Measurements from ENCODE around the gene ZEB2. TPM values are rescaled to one million over a fixed set of nuclear protein-coding genes. Genes with fewer than 3 reads are reported as not detected.

Gene ZEB2
- total RNA-seq, 1 experiment from 2014 or later = 1.2 TPM

GRCh38 chr2:144376926-144377325, 143.0 kb downstream of the ZEB2 start:
- Mint-ChIP-seq H3K27me3 (ENCODE audit: low read depth) (peaks cover 2% of the 10 kb centered on the region), H3K27ac (no peak overlapping the region)
- no peak for TF ChIP-seq CTCF (conservative IDR thresholded peaks at IDR 0.05)

More at GRCh38 chr2:144376926-144377325, 143.0 kb downstream of the ZEB2 start:
- no peak for DNase-seq
- Histone ChIP-seq H4K8ac (replicated peaks; ENCODE audit: insufficient read length, low read depth, low read length) (no peak overlapping the region), H3K23ac (ENCODE audit: insufficient read length, low read depth, low read length) (no peak overlapping the region), H4K5ac (ENCODE audit: insufficient read length, low read depth, low read length) (no peak overlapping the region), H3K79me1 (ENCODE audit: insufficient read depth, low read depth, low read length, poor library complexity, severe bottlenecking) (no peaks in the 10 kb centered on the region), H3K4me1 (ENCODE audit: insufficient read depth, low read length) (no peaks in the 10 kb centered on the region), H2BK120ac (ENCODE audit: low read depth, low read length, poor library complexity, severe bottlenecking) (no peak overlapping the region), H3T11ph (ENCODE audit: low read length) (no peak overlapping the region), H2BK20ac (ENCODE audit: low read depth, low read length, poor library complexity, severe bottlenecking) (no peak overlapping the region), H3K23me2 (ENCODE audit: insufficient read length, low read depth, low read length, poor library complexity, severe bottlenecking) (no peaks in the 10 kb centered on the region), H4K91ac (ENCODE audit: insufficient read length, low read depth, low read length) (no peak overlapping the region), H3K27ac (ENCODE audit: insufficient read length, low read depth, low read length) (no peak overlapping the region), H3K18ac (ENCODE audit: insufficient read length, low read depth, low read length) (no peak overlapping the region), H3K9ac (ENCODE audit: extremely low read depth, insufficient read length, low read length) (no peak overlapping the region), H3K14ac (ENCODE audit: insufficient read depth, low read length) (no peak overlapping the region), H3K9me3 (ENCODE audit: control insufficient read depth, low read depth, low read length) (no peaks in the 10 kb centered on the region), H3K56ac (ENCODE audit: insufficient read length, low read depth, low read length) (no peak overlapping the region), H2AK5ac (ENCODE audit: insufficient read length, low read length) (no peak overlapping the region), H3K27me3 (ENCODE audit: insufficient read depth, low read length) (no peaks in the 10 kb centered on the region), H2BK12ac (ENCODE audit: insufficient read length, low read depth, low read length) (no peak overlapping the region), H3K79me2 (ENCODE audit: insufficient read depth, low read length) (no peaks in the 10 kb centered on the region), H2BK5ac (ENCODE audit: insufficient read length, low read length) (no peak overlapping the region), H4K20me1 (ENCODE audit: control insufficient read depth, insufficient read depth, insufficient read length) (no peaks in the 10 kb centered on the region), H2BK15ac (ENCODE audit: low read depth, low read length) (no peak overlapping the region), H3K4me2 (ENCODE audit: insufficient read depth, insufficient read length, low read length) (no peak overlapping the region), H2AFZ (ENCODE audit: low read length) (no peak overlapping the region), H3K4ac (ENCODE audit: low read depth, low read length) (no peak overlapping the region)
- H3K36me3 Mint-ChIP-seq (ENCODE audit: insufficient read depth in 1 of 3, low read depth in 3 of 3) = no peaks in the 10 kb centered on the region
- H3K9me3 Mint-ChIP-seq = no peaks in the 10 kb centered on the region
- WGBS (ENCODE audit: extremely low coverage, insufficient read length, low lambda C conversion rate) = no CpG with 5 or more reads among the region's 2 CpGs
- H3K4me3 Mint-ChIP-seq = no peak overlapping the region
- H3K4me1 Mint-ChIP-seq = peaks cover 7 to 14% of the 10 kb centered on the region in 2 experiments

Data from H9 (cell line).